ENCODE measurements around the gene BLOC1S3. TPM values are rescaled to one million over a fixed set of nuclear protein-coding genes. Genes with fewer than 3 reads are reported as not detected.

The BLOC1S3 gene
- total RNA-seq, 2 experiments from 2014 or later, result 14.7 to 18.8 TPM

DNA sequence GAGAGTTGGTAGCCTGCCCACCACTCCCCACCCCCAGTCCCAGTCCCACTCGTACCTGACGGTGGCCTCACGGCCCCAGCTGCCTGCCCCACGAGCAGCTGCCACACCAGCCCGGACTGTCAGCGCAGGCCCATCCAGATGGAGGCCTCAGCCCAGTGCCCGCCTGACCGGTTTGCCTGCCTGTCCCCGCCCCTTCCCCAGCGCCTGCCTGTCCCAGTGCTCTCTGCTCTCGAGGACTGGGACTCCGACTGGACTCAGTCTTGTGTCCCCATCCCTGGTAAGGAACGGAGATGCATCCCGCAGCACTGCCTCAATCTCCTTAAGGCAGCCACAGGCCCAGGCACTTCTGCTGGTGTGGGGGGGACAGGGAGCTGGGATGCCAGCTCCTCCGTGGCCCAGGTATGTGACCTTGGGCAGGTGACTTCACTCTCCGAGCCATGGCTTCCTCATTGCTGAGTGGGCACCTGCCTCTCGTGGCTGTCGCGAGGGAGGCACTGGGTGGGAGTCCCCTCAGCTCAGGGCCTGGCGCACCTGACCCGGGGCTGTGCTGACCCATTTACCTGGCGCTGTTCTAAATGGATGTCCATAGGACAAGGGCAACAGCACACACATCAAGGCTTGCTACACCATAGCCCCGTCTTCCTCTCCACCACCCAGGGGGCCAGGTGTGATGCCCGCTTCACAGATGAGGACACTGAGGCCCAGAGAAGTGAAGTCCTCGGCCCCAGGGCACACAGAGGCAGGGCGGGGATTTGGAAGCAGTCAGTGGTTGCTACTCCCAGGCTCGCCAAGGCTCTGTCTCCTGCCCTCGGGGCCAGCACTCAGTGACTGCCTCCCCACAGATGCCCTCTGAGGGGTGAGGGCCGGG lies 17.5 kb upstream of the BLOC1S3 start, which contains the start of gene NKPD1:
NKPD1 (minus strand) TSS at position 113 of the 868 bp plus-strand sequence. CDS start 832 bp downstream, outside the sequence.
- no peaks in the 10 kb centered on the region for H3K9me3 Mint-ChIP-seq
- DNase-seq, result no peak
- H3K4me3 Mint-ChIP-seq, result no peak within 1 kb of the TSS
- no peak within 1 kb of the TSS for H3K27ac ChIP-seq (ENCODE audit: low read depth in 1 of 2, low read length in 2 of 2)
- H3K27ac Mint-ChIP-seq, result no peak within 1 kb of the TSS
- H3K4me3 ChIP-seq (ENCODE audit: low read length), result no peak within 1 kb of the TSS
- H3K4me1 ChIP-seq (ENCODE audit: insufficient read depth, low read length), result peaks cover 24% of the 10 kb centered on the region
- ATAC-seq (ENCODE audit: poor library complexity), result no peak
- H3K27me3 Mint-ChIP-seq, result peaks cover 13% of the 10 kb centered on the region
- TF ChIP-seq, protein P1, sequence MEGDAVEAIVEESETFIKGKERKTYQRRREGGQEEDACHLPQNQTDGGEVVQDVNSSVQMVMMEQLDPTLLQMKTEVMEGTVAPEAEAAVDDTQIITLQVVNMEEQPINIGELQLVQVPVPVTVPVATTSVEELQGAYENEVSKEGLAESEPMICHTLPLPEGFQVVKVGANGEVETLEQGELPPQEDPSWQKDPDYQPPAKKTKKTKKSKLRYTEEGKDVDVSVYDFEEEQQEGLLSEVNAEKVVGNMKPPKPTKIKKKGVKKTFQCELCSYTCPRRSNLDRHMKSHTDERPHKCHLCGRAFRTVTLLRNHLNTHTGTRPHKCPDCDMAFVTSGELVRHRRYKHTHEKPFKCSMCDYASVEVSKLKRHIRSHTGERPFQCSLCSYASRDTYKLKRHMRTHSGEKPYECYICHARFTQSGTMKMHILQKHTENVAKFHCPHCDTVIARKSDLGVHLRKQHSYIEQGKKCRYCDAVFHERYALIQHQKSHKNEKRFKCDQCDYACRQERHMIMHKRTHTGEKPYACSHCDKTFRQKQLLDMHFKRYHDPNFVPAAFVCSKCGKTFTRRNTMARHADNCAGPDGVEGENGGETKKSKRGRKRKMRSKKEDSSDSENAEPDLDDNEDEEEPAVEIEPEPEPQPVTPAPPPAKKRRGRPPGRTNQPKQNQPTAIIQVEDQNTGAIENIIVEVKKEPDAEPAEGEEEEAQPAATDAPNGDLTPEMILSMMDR (IDR thresholded peaks at IDR 0.05), result no peak
- H3K36me3 Mint-ChIP-seq (ENCODE audit: low read depth), result no peaks in the 10 kb centered on the region
- H3K9me3 ChIP-seq (ENCODE audit: control insufficient read depth in 1 of 2, insufficient read depth in 1 of 2, low read length in 2 of 2), result no peaks in the 10 kb centered on the region
- peaks cover 16% of the 10 kb centered on the region for H3K4me1 Mint-ChIP-seq (ENCODE audit: low read depth)
- no peaks in the 10 kb centered on the region for H3K27me3 ChIP-seq (ENCODE audit: control insufficient read depth in 1 of 2, insufficient read depth in 2 of 2, low read length in 2 of 2)
- no peaks in the 10 kb centered on the region for H3K36me3 ChIP-seq (ENCODE audit: insufficient read depth, low read length)
- intact Hi-C loops (cut with DNase I, micrococcal nuclease), result no loop called here
- ChIA-PET POLR2A (no interaction called here), CTCF (no interaction called here)

DNA sequence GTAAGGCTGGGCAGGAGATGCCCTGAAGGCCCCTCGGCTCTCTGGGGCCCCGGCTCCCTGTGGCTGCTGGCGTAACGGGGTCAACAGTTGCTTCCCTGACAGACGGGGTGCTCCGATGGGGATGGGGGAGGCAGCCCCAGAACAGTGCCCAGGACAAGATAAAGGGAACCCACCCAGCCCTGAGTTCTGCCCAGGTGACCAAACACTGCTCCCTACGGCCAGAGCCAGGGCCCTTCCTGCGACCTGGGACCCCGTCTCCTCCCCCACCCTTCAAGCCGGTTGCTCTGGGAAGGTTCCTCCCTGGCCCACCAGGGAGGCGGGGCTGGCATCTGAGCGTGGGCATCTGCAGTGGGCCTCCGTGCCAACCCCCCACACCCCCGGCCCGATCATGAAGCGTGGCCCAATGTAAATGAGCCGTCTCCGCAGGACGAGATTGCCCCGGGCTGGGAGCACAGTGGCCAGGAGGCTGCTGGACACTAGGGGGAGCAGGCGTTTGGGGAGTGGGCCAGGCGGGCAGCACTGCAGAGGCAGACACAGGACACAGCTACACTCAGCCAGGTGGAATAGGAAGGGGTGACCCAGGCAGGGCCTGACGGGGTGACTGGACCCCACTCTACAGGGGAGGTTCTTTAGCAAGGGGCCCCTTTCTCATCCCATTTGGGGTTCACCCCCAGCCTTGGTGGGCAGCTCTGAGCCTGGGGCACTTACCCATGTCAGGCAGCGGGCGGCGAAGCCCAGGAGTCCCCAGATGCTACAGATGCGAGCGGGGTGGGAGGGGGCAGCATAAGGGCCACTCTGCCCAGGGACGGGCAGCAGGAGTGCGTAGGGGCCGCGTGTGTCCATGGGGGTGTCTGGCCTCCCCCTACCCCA lies 16.6 kb upstream of the BLOC1S3 start:
- no peaks in the 10 kb centered on the region for H3K27me3 ChIP-seq (ENCODE audit: control insufficient read depth in 1 of 2, insufficient read depth in 2 of 2, low read length in 2 of 2)
- ChIA-PET CTCF (no interaction called here), POLR2A (no interaction called here)
- H3K4me3 ChIP-seq (ENCODE audit: low read length), result no peak overlapping the region
- Mint-ChIP-seq H3K36me3 (ENCODE audit: low read depth) (no peaks in the 10 kb centered on the region), H3K4me1 (ENCODE audit: low read depth) (peaks cover 17% of the 10 kb centered on the region), H3K9me3 (no peaks in the 10 kb centered on the region), H3K27ac (no peak overlapping the region), H3K27me3 (peaks cover 11% of the 10 kb centered on the region), H3K4me3 (no peak overlapping the region)
- H3K27ac ChIP-seq (ENCODE audit: low read depth in 1 of 2, low read length in 2 of 2), result no peak overlapping the region
- intact Hi-C loops (cut with DNase I, micrococcal nuclease), result no loop called here
- DNase-seq, result peak in 1 of 14 experiments; percentile 12
- TF ChIP-seq, protein P1 (IDR thresholded peaks at IDR 0.05), result no peak
- H3K4me1 ChIP-seq (ENCODE audit: insufficient read depth, low read length), result peaks cover 24% of the 10 kb centered on the region
- H3K36me3 ChIP-seq (ENCODE audit: insufficient read depth, low read length), result peaks cover 2% of the 10 kb centered on the region
- no peak for ATAC-seq (ENCODE audit: poor library complexity)
- H3K9me3 ChIP-seq (ENCODE audit: control insufficient read depth in 1 of 2, insufficient read depth in 1 of 2, low read length in 2 of 2), result no peaks in the 10 kb centered on the region

DNA sequence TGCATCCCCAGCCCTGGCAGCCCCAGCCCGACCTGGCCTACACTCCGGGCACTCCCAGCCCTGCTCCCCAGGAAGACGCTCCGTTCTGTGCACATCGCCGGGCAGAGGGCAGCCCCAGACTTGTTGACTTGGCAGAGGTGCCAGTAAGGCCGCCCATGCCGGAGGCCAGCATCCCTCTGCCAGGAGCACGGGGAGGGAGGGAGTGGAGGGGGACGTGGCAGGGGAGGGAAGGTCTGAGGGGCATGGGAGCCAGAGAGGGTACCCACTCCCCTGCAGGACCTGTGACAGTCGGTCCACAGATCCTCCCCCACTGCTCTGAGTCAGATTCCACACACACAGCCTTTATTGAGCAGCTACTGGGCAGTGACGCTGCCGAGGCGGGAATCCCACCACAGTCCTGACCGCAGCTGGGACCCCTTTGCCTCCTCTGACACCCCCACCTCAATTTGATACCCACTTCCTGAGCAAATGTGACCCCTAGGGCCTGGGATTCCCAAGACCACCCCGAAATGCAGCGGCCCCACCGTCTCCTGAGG lies 15.9 kb upstream of the BLOC1S3 start:
- H3K4me3 ChIP-seq (ENCODE audit: low read length), result no peak overlapping the region
- Mint-ChIP-seq H3K4me3 (no peak overlapping the region), H3K27ac (no peak overlapping the region), H3K27me3 (peaks cover 5% of the 10 kb centered on the region), H3K4me1 (ENCODE audit: low read depth) (peaks cover 19% of the 10 kb centered on the region), H3K36me3 (ENCODE audit: low read depth) (no peaks in the 10 kb centered on the region), H3K9me3 (no peaks in the 10 kb centered on the region)
- TF ChIP-seq, protein P1 (IDR thresholded peaks at IDR 0.05), result no peak
- H3K4me1 ChIP-seq (ENCODE audit: insufficient read depth, low read length), result peaks cover 24% of the 10 kb centered on the region
- intact Hi-C loops (cut with DNase I, micrococcal nuclease), result no loop called here
- ChIA-PET CTCF (no interaction called here), POLR2A (no interaction called here)
- DNase-seq (no peak), ATAC-seq (ENCODE audit: poor library complexity) (no peak)
- no peak overlapping the region for H3K27ac ChIP-seq (ENCODE audit: low read depth in 1 of 2, low read length in 2 of 2)
- no peaks in the 10 kb centered on the region for H3K27me3 ChIP-seq (ENCODE audit: control insufficient read depth in 1 of 2, insufficient read depth in 2 of 2, low read length in 2 of 2)
- no peaks in the 10 kb centered on the region for H3K9me3 ChIP-seq (ENCODE audit: control insufficient read depth in 1 of 2, insufficient read depth in 1 of 2, low read length in 2 of 2)
- peaks cover 2% of the 10 kb centered on the region for H3K36me3 ChIP-seq (ENCODE audit: insufficient read depth, low read length)

Data from CD4-positive, alpha-beta T cell (primary cell).